SK-N-SH (cell line): ENCODE measurements around the gene SOX18. TPM values are rescaled to one million over a fixed set of nuclear protein-coding genes. Genes with fewer than 3 reads are reported as not detected.

Source experiments
- CTCF ChIA-PET: fragments of 300-600, 350-600 bp; formaldehyde crosslinking; extraction: SDS; loops from one replicate; lab custom pipeline; 2021; lab: Yijun Ruan, JAX
- POLR2A ChIA-PET: fragments of 350-600 bp; sonication (Branson Sonifier 250); formaldehyde crosslinking; extraction: SDS; loops from one replicate; lab custom pipeline; 2020; ENCODE audit warnings: antibody characterized with exemption, inconsistent platforms; lab: Yijun Ruan, JAX
- DNase-seq: peaks from one replicate; pipeline ENCODE4 v3.0.0; 2012
- H2AFZ ChIP-seq: fragments of 200-600 bp; sonication (generic); 2 replicates; pipeline ENCODE4 v1.8.1; 2016; ENCODE audit warnings: antibody characterized with exemption, mild to moderate bottlenecking, low read depth
- H3F3A ChIP-seq: fragments of 200-600 bp; sonication (generic); replicated peaks from 2 replicates; pipeline ENCODE3; 2016; ENCODE audit warnings: antibody characterized with exemption, mild to moderate bottlenecking; ENCODE audit not compliant: insufficient read depth
- H3K27ac ChIP-seq, 2 experiments: fragments of 200-500 bp in 1 of 2; fragments of 200-600 bp in 1 of 2; sonication (Bioruptor generic) in 1 of 2; sonication (generic), shearing (Covaris generic) in 1 of 2; 2 replicates each; pipeline versions ENCODE4 v1.5.1 to v1.6.1; 2014 to 2016; ENCODE audit warnings: low read depth in 2 of 2, inconsistent platforms in 1 of 2, low read length in 1 of 2, mild to moderate bottlenecking in 1 of 2, mixed read lengths in 1 of 2
- H3K27me3 ChIP-seq: fragments of 200-600 bp; sonication (generic), shearing (Covaris generic); 2 replicates; pipeline ENCODE4 v1.6.1; 2016; ENCODE audit warnings: mixed run types; ENCODE audit not compliant: insufficient read depth
- H3K36me3 ChIP-seq, 2 experiments: fragments of 200-500 bp in 1 of 2; fragments of 200-600 bp in 1 of 2; sonication (Bioruptor generic) in 1 of 2; sonication (generic) in 1 of 2; replicated peaks in 1 of 2; 2 replicates each; pipeline versions ENCODE3 to v1.5.1; 2014 to 2016; ENCODE audit warnings: low read length in 1 of 2, mild to moderate bottlenecking in 1 of 2; ENCODE audit not compliant: insufficient read depth in 2 of 2, control insufficient read depth in 1 of 2
- H3K4me1 ChIP-seq, 2 experiments: fragments of 200-500 bp in 1 of 2; fragments of 200-600 bp in 1 of 2; sonication (Bioruptor generic) in 1 of 2; sonication (generic), shearing (Covaris generic) in 1 of 2; 2 replicates each; pipeline versions ENCODE4 v1.5.1 to v1.6.1; 2014 to 2016; ENCODE audit warnings: low read depth in 1 of 2, low read length in 1 of 2, mixed run types in 1 of 2; ENCODE audit not compliant: insufficient read depth in 2 of 2, control insufficient read depth in 1 of 2
- H3K4me2 ChIP-seq: fragments of 200-600 bp; sonication (generic), shearing (Covaris generic); 2 replicates; pipeline ENCODE4 v1.6.1; 2017; ENCODE audit warnings: mixed run types
- H3K4me3 ChIP-seq, 2 experiments: fragments of 200-500 bp in 1 of 2; fragments of 200-600 bp in 1 of 2; sonication (Bioruptor generic) in 1 of 2; sonication (generic), shearing (Covaris generic) in 1 of 2; 2 replicates each; pipeline versions ENCODE4 v1.5.1 to v1.8.1; 2014 to 2016; ENCODE audit warnings: low read depth in 2 of 2, inconsistent platforms in 1 of 2, low read length in 1 of 2, mild to moderate bottlenecking in 1 of 2, mixed read lengths in 1 of 2, moderate library complexity in 1 of 2
- H3K79me2 ChIP-seq: fragments of 200-600 bp; sonication (generic); 2 replicates; pipeline ENCODE4 v1.8.1; 2017; ENCODE audit warnings: mild to moderate bottlenecking; ENCODE audit not compliant: insufficient read depth
- H3K9ac ChIP-seq: fragments of 200-600 bp; sonication (generic); 2 replicates; pipeline ENCODE4 v1.6.1; 2017; ENCODE audit warnings: mixed run types
- H3K9me2 ChIP-seq: fragments of 200-600 bp; sonication (generic); 2 replicates; pipeline ENCODE4 v1.6.1; 2017; ENCODE audit warnings: mixed run types
- H3K9me3 ChIP-seq: fragments of 200-600 bp; sonication (generic); 2 replicates; pipeline ENCODE4 v1.6.1; 2017; ENCODE audit warnings: mixed run types, mild to moderate bottlenecking, moderate library complexity
- H4K20me1 ChIP-seq: fragments of 200-600 bp; sonication (generic); 2 replicates; pipeline ENCODE4 v1.6.1; 2017; ENCODE audit warnings: mild to moderate bottlenecking, mixed run types; ENCODE audit not compliant: insufficient read depth
- CHD2 ChIP-seq: fragments of 150-350 bp; IDR thresholded peaks from 2 replicates; pipeline ENCODE4 v1.6.1; 2018; ENCODE audit warnings: low read length; ENCODE audit not compliant: partially characterized antibody
- ELF1 ChIP-seq: IDR thresholded peaks from 2 replicates; pipeline ENCODE4 v1.4.0; 2012
- FOSL2 ChIP-seq: IDR thresholded peaks from 2 replicates; pipeline ENCODE4 v1.4.0; 2012; ENCODE audit warnings: low read depth, mild to moderate bottlenecking, moderate library complexity, borderline replicate concordance
- FOXJ3 ChIP-seq: sonication (generic); formaldehyde crosslinking; IDR thresholded peaks from 2 replicates; pipeline ENCODE4 v1.5.1; 2020; ENCODE audit warnings: mild to moderate bottlenecking, missing genetic modification reagents
- FOXM1 ChIP-seq: IDR thresholded peaks from 2 replicates; pipeline ENCODE4 v1.4.0; 2012; ENCODE audit warnings: low read depth, mild to moderate bottlenecking
- GABPA ChIP-seq: IDR thresholded peaks from 2 replicates; pipeline ENCODE4 v1.4.0; 2012; ENCODE audit warnings: low read depth, mild to moderate bottlenecking
- GATA2 ChIP-seq: sonication (generic); formaldehyde crosslinking; IDR thresholded peaks from 2 replicates; pipeline ENCODE4 v1.5.0; 2020; ENCODE audit warnings: mild to moderate bottlenecking, missing genetic modification reagents
- JUND ChIP-seq: IDR thresholded peaks from 2 replicates; pipeline ENCODE4 v1.4.0; 2012
- MAX ChIP-seq: IDR thresholded peaks from 2 replicates; pipeline ENCODE4 v1.4.0; 2012; ENCODE audit warnings: low read depth
- MEF2A ChIP-seq: IDR thresholded peaks from 2 replicates; pipeline ENCODE4 v1.4.0; 2012; ENCODE audit warnings: low read depth, borderline replicate concordance
- RAD21 ChIP-seq: IDR thresholded peaks from 2 replicates; pipeline ENCODE4 v1.6.1; 2012; ENCODE audit warnings: mild to moderate bottlenecking, low read length
- RFX5 ChIP-seq: IDR thresholded peaks from 2 replicates; pipeline ENCODE4 v1.6.1; 2012; ENCODE audit warnings: mild to moderate bottlenecking, improper control_type of control experiment, low read length
- SIN3A ChIP-seq: IDR thresholded peaks from 2 replicates; pipeline ENCODE4 v1.6.1; 2012; ENCODE audit warnings: low read depth, mild to moderate bottlenecking, low read length, moderate library complexity, borderline replicate concordance
- TEAD4 ChIP-seq: IDR thresholded peaks from 2 replicates; pipeline ENCODE4 v1.4.0; 2012; ENCODE audit warnings: mild to moderate bottlenecking, borderline replicate concordance; ENCODE audit not compliant: insufficient read depth
- USF1 ChIP-seq: IDR thresholded peaks from 2 replicates; pipeline ENCODE4 v1.4.0; 2012; ENCODE audit warnings: low read depth, borderline replicate concordance
- YY1 ChIP-seq: IDR thresholded peaks from 2 replicates; pipeline ENCODE4 v1.4.0; 2012; ENCODE audit warnings: low read depth, mild to moderate bottlenecking
- WGBS: methylation state at CpG from one replicate; pipeline ENCODE4 v1.1.6; 2017; ENCODE audit warnings: low lambda C conversion rate; 5-methylcytosine and 5-hydroxymethylcytosine counted together
- polyA plus RNA-seq, 3 experiments: library from polyadenylated mRNA; depleted of rRNA; stranded (reverse); fragments of >200 nt; gene quantifications; 2 replicates each; pipeline ENCODE4 v1.2.3, GENCODE V29; 2012
- TF ChIP-seq, protein P1 (sequence below): IDR thresholded peaks from 2 replicates; pipeline ENCODE4 v1.4.0; 2012; ENCODE audit warnings: low read depth, borderline replicate concordance

The SOX18 gene
- polyA plus RNA-seq, 1 of the 3 experiments (the other 2 are of a cell fraction) = not detected

- peaks cover 0 to 28% of the 10 kb centered on the region in 2 experiments; a peak in 1 of 4 replicates for H3K4me1 ChIP-seq
- no peaks in the 10 kb centered on the region for H3F3A ChIP-seq
- no peaks in the 10 kb centered on the region for H3K79me2 ChIP-seq
- H3K9me3 ChIP-seq = no peaks in the 10 kb centered on the region
- no peaks in the 10 kb centered on the region for H3K27me3 ChIP-seq
- no peaks in the 10 kb centered on the region for H3K9me2 ChIP-seq
- H4K20me1 ChIP-seq = 0 out of 2 replicates have a peak, but pooled peaks cover 2% of the 10 kb centered on the region
- ChIA-PET POLR2A (no interaction called here), CTCF (interaction anchor here (1.1 to 5.7 kb wide), 2 partner anchors 9 to 10 kb away, joined by 7 to 74 read pairs; no protein-coding TSS in a partner anchor)
- peaks cover 17 to 70% of the 10 kb centered on the region in 2 experiments for H3K36me3 ChIP-seq
- no peak overlapping the region for H3K4me3 ChIP-seq
- no peak overlapping the region for H3K27ac ChIP-seq
- H2AFZ ChIP-seq = no peak overlapping the region
- 97% methylated on average over 15 of the region's 38 CpGs for WGBS
- no peak overlapping the region for H3K9ac ChIP-seq
- no peak for TF ChIP-seq RAD21
- TF ChIP-seq, protein P1, sequence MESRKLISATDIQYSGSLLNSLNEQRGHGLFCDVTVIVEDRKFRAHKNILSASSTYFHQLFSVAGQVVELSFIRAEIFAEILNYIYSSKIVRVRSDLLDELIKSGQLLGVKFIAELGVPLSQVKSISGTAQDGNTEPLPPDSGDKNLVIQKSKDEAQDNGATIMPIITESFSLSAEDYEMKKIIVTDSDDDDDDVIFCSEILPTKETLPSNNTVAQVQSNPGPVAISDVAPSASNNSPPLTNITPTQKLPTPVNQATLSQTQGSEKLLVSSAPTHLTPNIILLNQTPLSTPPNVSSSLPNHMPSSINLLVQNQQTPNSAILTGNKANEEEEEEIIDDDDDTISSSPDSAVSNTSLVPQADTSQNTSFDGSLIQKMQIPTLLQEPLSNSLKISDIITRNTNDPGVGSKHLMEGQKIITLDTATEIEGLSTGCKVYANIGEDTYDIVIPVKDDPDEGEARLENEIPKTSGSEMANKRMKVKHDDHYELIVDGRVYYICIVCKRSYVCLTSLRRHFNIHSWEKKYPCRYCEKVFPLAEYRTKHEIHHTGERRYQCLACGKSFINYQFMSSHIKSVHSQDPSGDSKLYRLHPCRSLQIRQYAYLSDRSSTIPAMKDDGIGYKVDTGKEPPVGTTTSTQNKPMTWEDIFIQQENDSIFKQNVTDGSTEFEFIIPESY = no peak
- TF ChIP-seq YY1 = no peak
- no peak for TF ChIP-seq ELF1
- no peak for TF ChIP-seq USF1
- no peak for TF ChIP-seq GABPA
- TF ChIP-seq JUND = no peak
- TF ChIP-seq FOXJ3 = no peak
- TF ChIP-seq GATA2 (CRISPR knock-in tag) = no peak
- no peak for TF ChIP-seq RFX5
- TF ChIP-seq FOXM1 = no peak
- no peak for TF ChIP-seq CHD2
- no peak for TF ChIP-seq FOSL2
- no peak for TF ChIP-seq MEF2A
- no peak for TF ChIP-seq SIN3A
- no peak for TF ChIP-seq MAX
- TF ChIP-seq TEAD4 = no peak
- no peak for DNase-seq
- no peak overlapping the region for H3K4me2 ChIP-seq
Observed at GRCh38 chr20:64029293-64030117, 19.9 kb downstream of the SOX18 start.
